ENCODE results near the gene BTN1A1. TPM values are rescaled to one million over a fixed set of nuclear protein-coding genes. Genes with fewer than 3 reads are reported as not detected.
A peak's percentile ranks its signal among the peaks of the same experiment; 100 is the strongest.

Gene BTN1A1
- polyA plus RNA-seq, 2 donors = not detected

- H3K27ac ChIP-seq (ENCODE audit: low read depth in 2 of 2, low read length in 1 of 2) = peak overlapping the region; percentile 60 to 69
- H3K36me3 ChIP-seq (ENCODE audit: control insufficient read depth in 2 of 2, insufficient read depth in 2 of 2, low read length in 1 of 2) = no peaks in the 10 kb centered on the region
- 0 to 1% methylated on average over 19 of the region's 19 CpGs for WGBS, 2 donors
- no peaks in the 10 kb centered on the region for H3K9me3 ChIP-seq (ENCODE audit: control insufficient read depth in 2 of 2, insufficient read depth in 1 of 2, low read depth in 1 of 2, low read length in 1 of 2)
- H3K4me3 ChIP-seq (ENCODE audit: low read depth in 1 of 2, low read length in 2 of 2) = peak overlapping the region; percentile 38 to 64
- peaks cover 0 to 2% of the 10 kb centered on the region in 2 donors for H3K4me1 ChIP-seq (ENCODE audit: control insufficient read depth in 2 of 2, insufficient read depth in 2 of 2, low read length in 1 of 2)
- H3K27me3 ChIP-seq (ENCODE audit: control insufficient read depth in 1 of 2, insufficient read depth in 2 of 2, low read length in 2 of 2) = no peaks in the 10 kb centered on the region
These were observed 53.7 kb downstream of the BTN1A1 start for GRCh38 chr6:26553635-26554446.

- Histone ChIP-seq H3K27me3 (ENCODE audit: control insufficient read depth in 1 of 2, insufficient read depth in 2 of 2, low read length in 2 of 2) (no peaks in the 10 kb centered on the region), H3K27ac (ENCODE audit: low read depth in 2 of 2, low read length in 1 of 2) (no peak overlapping the region), H3K36me3 (ENCODE audit: control insufficient read depth in 2 of 2, insufficient read depth in 2 of 2, low read length in 1 of 2) (no peaks in the 10 kb centered on the region), H3K4me1 (ENCODE audit: control insufficient read depth in 2 of 2, insufficient read depth in 2 of 2, low read length in 1 of 2) (peaks cover 0 to 2% of the 10 kb centered on the region in 2 donors), H3K4me3 (ENCODE audit: low read depth in 1 of 2, low read length in 2 of 2) (peak overlapping the region in 1 of 2 donors; percentile 20), H3K9me3 (ENCODE audit: control insufficient read depth in 2 of 2, insufficient read depth in 1 of 2, low read depth in 1 of 2, low read length in 1 of 2) (no peaks in the 10 kb centered on the region)
- WGBS, 2 donors = 9 to 15% methylated on average over 1 of the region's 1 CpG
These were observed 54.3 kb downstream of the BTN1A1 start for GRCh38 chr6:26554447-26554696.

GRCh38 chr6:26554697-26555504, 54.8 kb downstream of the BTN1A1 start:
- H3K27ac ChIP-seq (ENCODE audit: low read depth in 2 of 2, low read length in 1 of 2) = peak overlapping the region in 1 of 2 donors; percentile 18

GRCh38 chr6:26555505-26556262, 55.6 kb downstream of the BTN1A1 start:
- WGBS, 2 donors = 62% methylated on average over 19 of the region's 19 CpGs
- Histone ChIP-seq H3K9me3 (ENCODE audit: control insufficient read depth in 2 of 2, insufficient read depth in 1 of 2, low read depth in 1 of 2, low read length in 1 of 2) (no peaks in the 10 kb centered on the region), H3K27ac (ENCODE audit: low read depth in 2 of 2, low read length in 1 of 2) (no peak overlapping the region), H3K36me3 (ENCODE audit: control insufficient read depth in 2 of 2, insufficient read depth in 2 of 2, low read length in 1 of 2) (no peaks in the 10 kb centered on the region), H3K4me1 (ENCODE audit: control insufficient read depth in 2 of 2, insufficient read depth in 2 of 2, low read length in 1 of 2) (no peaks in the 10 kb centered on the region), H3K27me3 (ENCODE audit: control insufficient read depth in 1 of 2, insufficient read depth in 2 of 2, low read length in 2 of 2) (no peaks in the 10 kb centered on the region), H3K4me3 (ENCODE audit: low read depth in 1 of 2, low read length in 2 of 2) (no peak overlapping the region)

More at GRCh38 chr6:26554697-26555504, 54.8 kb downstream of the BTN1A1 start:
- 12 to 17% methylated on average over 27 of the region's 27 CpGs for WGBS, 2 donors
- Histone ChIP-seq H3K27me3 (ENCODE audit: control insufficient read depth in 1 of 2, insufficient read depth in 2 of 2, low read length in 2 of 2) (no peaks in the 10 kb centered on the region), H3K36me3 (ENCODE audit: control insufficient read depth in 2 of 2, insufficient read depth in 2 of 2, low read length in 1 of 2) (no peaks in the 10 kb centered on the region), H3K4me1 (ENCODE audit: control insufficient read depth in 2 of 2, insufficient read depth in 2 of 2, low read length in 1 of 2) (peaks cover 0 to 2% of the 10 kb centered on the region in 2 donors), H3K9me3 (ENCODE audit: control insufficient read depth in 2 of 2, insufficient read depth in 1 of 2, low read depth in 1 of 2, low read length in 1 of 2) (no peaks in the 10 kb centered on the region), H3K4me3 (ENCODE audit: low read depth in 1 of 2, low read length in 2 of 2) (peak overlapping the region in 1 of 2 donors; percentile 20)

GRCh38 chr6:26556263-26557070, 56.4 kb downstream of the BTN1A1 start:
- no peaks in the 10 kb centered on the region for H3K27me3 ChIP-seq (ENCODE audit: control insufficient read depth in 1 of 2, insufficient read depth in 2 of 2, low read length in 2 of 2)
- WGBS, 2 donors = 39 to 48% methylated on average over 16 of the region's 16 CpGs
- H3K4me1 ChIP-seq (ENCODE audit: control insufficient read depth in 2 of 2, insufficient read depth in 2 of 2, low read length in 1 of 2) = no peaks in the 10 kb centered on the region
- H3K36me3 ChIP-seq (ENCODE audit: control insufficient read depth in 2 of 2, insufficient read depth in 2 of 2, low read length in 1 of 2) = no peaks in the 10 kb centered on the region
- no peak overlapping the region for H3K4me3 ChIP-seq (ENCODE audit: low read depth in 1 of 2, low read length in 2 of 2)
- no peaks in the 10 kb centered on the region for H3K9me3 ChIP-seq (ENCODE audit: control insufficient read depth in 2 of 2, insufficient read depth in 1 of 2, low read depth in 1 of 2, low read length in 1 of 2)
- no peak overlapping the region for H3K27ac ChIP-seq (ENCODE audit: low read depth in 2 of 2, low read length in 1 of 2)

Other genes starting within 250 kb of the BTN1A1 start
- gene BTN3A2, start 135.1 kb upstream of the BTN1A1 start, polyA plus RNA-seq = 1 to 10 TPM; 7.3 to 7.8 TPM
- 1 to 10 TPM; 3.4 to 3.5 TPM for gene BTN2A2, start 117.2 kb upstream of the BTN1A1 start, polyA plus RNA-seq
- gene BTN3A1, start 98.0 kb upstream of the BTN1A1 start, polyA plus RNA-seq = 1 to 10 TPM; 4.2 to 6.2 TPM
- gene BTN3A3, start 59.8 kb upstream of the BTN1A1 start, polyA plus RNA-seq = 1 to 10 TPM; 3.8 to 4.6 TPM
- gene BTN2A1, start 42.3 kb upstream of the BTN1A1 start, polyA plus RNA-seq = 10 to 100 TPM; 10.3 to 10.7 TPM
- gene HMGN4, start 38.1 kb downstream of the BTN1A1 start, polyA plus RNA-seq = 10 to 100 TPM in 1 of 2 donors, 1 to 10 TPM in 1; 6.4 to 27.5 TPM
- 10 to 100 TPM in 1 of 2 donors, 1 to 10 TPM in 1; 7.9 to 17.8 TPM for gene ABT1, start 96.7 kb downstream of the BTN1A1 start, polyA plus RNA-seq
- gene ZNF322, start 159.4 kb downstream of the BTN1A1 start, polyA plus RNA-seq = 1 to 10 TPM; 3.0 to 3.2 TPM

Measured in esophagus (tissue), 2 donors.